Stromal cell of bone marrow (primary cell): Measurements from ENCODE around the gene ISM1.

ENCODE experiments used
- DNase-seq: peaks from one replicate; pipeline ENCODE4 v3.0.0-alpha.2; 2012; ENCODE audit warnings: low read depth

The ISM1 gene

DNA sequence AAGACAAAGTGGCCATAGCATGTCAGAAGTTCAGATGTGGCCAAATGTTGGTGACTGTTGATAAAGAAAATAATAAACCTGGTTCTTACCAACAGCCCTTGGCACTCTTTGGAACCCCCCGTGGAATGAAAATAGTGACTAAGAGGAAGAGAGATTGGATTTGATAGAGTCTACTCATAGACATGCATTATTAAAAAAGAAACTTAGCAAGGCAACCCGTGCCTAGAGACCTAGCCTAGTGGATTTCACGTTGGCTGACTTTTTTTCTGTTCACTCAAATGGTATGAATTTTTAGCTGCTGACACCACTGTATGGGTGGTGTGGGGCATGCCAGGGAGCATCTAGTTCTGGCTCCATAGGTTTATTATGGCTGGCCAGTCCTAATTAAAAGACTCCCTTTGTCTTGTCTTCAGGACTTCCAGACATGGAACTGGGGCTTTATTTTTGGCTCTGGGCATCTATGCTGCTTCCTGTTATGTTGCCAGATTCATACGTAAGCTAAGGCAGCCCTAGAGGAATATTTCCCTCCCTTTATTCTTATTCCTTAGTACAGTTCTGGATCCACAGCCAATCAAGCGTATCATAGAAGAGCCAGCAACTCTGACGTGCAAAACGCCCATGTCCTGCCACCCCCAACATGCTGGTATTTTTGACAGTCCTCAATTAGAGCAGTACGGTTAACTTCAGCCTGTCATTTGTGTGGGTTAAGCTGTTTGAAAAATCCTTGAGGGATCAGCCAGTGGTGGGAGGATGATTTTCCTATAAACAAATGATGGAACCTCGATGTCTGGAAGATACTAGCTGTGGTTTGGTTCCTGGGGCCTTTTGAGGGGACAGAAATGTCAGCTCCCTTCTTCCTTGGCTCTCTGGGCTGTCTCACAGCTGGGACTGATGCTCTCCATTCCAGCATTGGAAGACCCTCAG is 127.5 kb downstream of the ISM1 start:
- no peak for DNase-seq

DNA sequence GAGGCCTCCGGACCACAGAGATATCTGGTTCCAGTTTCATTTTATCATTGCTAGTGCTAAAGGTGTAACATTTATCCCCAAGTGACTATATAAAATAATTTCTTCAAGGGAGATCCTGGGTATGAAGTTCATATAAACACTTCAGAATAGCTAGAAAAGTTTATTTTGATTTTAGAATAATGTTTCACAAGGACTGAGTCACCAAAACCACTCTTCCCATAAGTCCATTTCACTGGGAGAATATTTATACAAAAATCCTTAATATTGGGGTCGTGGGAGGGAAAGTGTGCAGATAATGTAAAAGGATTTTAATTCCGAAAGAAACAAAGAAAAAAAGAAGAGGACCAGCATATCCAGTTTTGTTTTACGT is 128.1 kb downstream of the ISM1 start:
- DNase-seq, result no peak
